GM19099 (cell line): ENCODE results near the gene RGS7.

ENCODE experiments used
- POLR2A ChIP-seq: IDR thresholded peaks from 3 replicates; pipeline ENCODE4 v1.6.1; 2011; ENCODE audit warnings: low read depth; ENCODE audit not compliant: insufficient read length; ENCODE audit errors: extremely low read depth

RGS7 gene

DNA sequence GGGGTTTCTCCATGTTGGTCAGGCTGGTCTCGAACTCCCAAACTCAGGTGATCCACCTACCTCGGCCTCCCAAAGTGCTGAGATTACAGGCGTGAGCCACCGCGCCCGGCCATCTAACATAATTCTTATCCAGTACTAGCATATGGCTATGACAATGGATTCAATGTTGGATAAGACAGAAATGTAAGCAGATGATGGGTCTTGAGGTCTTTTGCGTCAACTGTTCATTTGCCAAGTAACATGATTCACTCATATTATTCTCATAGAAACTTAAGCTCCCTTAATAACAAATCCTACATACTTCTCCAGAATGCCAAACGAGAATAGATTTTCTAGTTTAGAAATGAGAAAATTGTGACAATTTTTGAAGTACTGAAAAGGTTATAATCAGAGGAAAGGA, 170.3 kb downstream of the RGS7 start:
- no peak for TF ChIP-seq POLR2A

DNA sequence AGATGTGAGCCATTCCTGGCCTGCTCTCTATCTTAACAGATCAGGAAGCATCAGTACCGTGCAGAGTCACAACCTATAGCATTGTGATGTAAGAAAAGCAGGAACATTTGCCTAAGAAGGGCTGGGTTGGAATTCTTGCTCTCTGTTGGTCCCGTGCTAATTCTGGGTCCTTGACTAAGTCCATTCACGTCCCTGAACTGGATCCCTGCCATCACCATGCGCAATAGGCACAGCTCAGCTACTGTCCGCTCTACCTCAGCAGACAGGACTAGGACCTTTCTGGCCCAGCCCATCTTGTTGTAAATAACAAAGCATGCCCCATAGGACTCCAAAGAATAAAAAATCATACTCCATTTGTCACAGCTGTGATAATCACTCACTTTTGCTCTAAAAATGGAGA, 175.0 kb downstream of the RGS7 start:
- no peak for TF ChIP-seq POLR2A

DNA sequence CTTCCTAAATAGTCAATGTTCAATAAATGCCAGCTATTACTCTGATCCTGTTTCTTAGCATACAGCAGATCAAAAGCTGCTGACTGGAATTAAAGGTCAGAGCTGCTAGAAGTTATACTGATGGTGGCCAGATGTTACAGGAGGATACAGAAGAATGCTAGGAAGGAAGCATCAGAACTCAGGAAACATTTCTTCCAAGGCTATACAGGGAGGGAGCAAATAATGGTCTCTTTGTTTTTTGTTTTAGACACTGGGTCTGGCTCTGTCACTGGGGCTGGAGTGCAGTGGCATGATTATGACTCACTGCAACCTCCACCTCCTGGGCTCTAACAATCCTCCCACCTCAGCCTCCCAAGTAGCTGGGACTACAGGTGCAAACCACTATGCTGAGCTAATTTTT, 175.5 kb downstream of the RGS7 start:
- no peak for TF ChIP-seq POLR2A

DNA sequence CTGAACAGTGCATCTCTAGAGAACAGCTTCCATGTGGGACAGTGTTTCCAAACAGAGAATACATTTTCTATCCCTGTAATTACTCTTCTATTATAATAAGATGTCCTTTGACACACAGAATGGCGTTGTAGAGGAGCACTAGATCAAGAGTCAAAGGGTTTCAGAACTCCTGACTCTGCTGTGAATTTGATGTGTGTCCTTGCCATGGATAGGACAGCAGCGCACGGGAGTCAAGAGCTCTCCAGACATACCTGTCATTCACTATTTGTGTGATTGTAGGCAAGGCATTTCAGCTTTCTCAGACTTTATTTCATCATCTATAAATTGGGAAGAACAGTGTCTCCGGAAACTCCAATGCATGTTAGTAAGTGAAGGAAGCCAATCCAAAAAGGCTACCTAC, 176.4 kb downstream of the RGS7 start:
- TF ChIP-seq POLR2A, result no peak

DNA sequence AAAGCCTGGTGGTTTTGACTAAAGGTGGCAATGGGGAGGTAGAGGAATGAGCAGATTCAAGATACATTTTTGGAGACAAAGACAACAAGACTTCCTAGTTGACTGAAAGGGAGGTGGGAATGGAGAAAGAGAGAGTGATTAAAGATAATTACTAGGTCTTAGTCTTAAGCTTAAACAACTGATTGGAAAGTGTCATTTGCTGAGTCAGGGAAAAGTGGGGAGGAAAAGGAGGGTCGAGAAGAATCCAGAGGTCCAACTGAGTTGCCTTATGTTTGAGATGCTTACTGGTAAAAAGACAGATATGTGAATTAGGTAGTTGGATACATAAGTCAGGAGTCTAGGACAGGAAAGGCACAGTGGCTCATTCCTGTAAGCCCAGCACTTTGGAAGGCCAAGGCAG, 179.3 kb downstream of the RGS7 start:
- TF ChIP-seq POLR2A, result no peak

DNA sequence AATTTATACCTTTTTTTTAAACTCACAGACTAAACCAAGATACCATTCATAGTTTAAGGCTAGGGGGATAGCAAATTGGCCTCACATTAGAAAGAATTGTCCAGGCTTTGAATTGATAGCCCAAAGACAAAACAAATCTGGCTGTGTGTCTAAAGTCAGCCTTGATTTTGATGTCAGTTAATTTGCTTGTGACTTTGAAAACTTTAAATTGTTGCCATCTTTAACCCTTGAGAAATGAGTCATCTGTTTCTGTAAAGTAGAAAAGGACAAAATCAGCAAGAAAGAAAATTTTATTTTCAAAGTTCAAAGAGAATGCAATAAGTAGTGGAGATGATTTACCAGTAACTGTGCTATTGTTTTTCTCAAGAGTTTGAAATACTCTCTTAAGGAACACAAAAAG, 184.5 kb downstream of the RGS7 start:
- TF ChIP-seq POLR2A, result no peak

DNA sequence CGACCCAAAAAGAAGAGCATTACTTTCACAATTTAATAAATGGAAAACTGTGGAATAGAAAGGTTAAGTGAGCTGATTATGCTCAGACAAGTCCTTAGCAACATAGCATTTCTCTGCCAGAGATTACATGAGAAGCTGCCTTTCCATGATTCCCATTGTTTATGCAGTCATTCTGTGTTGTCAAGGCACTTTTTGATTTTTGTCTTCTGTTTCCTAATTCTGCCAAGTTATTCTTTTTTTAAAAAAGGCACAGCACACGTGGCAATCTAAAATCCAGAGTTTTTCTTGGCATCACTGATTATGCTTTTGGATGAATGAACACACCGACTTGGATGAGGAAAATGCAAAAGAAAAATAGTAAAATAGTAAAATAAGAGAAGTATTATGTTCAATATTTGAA, 185.0 kb downstream of the RGS7 start:
- no peak for TF ChIP-seq POLR2A

DNA sequence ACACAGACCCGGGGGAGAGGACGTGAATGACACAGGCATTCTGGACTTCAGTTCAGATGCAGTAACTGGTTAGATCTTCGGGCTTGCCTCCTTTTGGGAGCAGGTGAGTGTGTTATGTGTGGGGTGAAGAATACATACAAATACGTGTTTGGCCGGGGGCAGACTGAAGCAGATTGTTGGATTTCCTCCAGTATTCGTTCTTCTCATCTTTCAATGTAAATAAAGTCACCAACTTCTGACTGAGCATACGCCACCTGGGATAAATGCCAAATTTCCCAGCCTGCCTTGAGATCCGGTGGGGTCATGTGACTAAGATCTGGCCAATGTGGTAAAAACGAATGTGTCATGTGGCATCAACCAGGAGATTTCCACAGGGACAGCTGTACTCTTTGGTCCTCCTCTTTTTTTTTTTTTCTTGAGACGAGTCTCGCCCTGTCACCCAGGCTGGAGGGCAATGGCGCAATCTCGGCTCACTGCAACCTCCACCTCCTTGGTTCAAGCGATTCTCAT, 189.8 kb downstream of the RGS7 start:
- no peak for TF ChIP-seq POLR2A

DNA sequence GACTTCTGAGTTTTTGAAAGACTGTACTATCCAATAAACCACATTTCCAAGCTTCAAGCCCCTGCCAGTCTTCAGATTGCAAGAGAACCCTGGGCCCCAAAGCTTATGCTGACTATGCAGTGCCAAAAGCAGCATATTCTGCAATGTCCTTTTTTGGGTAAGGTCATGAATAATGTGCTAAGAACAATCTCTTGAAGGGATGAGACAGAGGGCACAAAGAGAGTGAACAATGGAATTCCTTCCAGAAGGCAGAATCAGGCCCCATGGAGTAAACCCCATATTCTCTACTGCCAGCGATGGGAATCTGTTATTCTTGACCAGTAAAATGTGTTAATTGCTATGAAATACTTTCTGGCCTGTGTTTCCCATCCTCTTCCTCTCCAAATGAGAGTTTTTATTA, 190.4 kb downstream of the RGS7 start:
- no peak for TF ChIP-seq POLR2A

DNA sequence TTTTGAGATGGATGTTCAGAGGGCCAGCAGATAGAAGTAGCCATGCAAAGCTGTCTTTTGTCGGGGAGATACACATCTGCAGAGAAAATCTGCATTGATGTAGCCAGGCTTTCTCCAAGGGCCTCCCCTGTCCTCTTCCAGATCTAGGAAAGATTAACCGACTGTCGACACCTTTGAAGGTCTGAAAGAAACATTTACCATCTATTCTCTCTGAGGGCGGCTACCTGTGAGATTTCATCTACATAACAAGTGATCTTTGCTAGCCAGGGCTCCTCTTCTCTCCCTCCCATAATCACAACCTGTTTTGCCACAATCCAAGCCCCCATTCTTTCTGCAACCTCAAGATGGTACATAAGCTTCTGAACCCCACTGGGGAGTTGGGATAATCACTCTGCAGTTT, 193.6 kb downstream of the RGS7 start:
- TF ChIP-seq POLR2A, result no peak

DNA sequence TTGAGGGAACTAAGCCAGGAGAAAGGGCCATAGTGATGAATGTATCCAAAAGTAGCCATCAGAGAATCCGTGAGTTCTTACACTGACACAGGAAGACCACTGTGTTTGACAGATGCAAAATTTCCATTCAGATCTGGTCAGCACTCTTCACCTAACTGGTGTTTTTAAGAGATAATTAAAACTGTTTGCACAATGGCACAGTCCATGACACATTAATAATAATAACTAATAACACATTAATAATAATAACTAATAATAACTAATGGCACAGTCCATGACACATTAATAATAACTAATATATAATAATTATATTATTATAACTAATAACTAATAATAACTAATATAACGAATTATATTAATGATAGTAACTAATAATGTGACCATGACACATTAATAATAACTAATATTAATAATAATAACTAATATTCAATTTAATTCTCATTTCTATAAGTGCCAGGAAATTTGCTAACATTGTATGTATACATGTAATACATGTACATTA, 195.8 kb downstream of the RGS7 start:
- no peak for TF ChIP-seq POLR2A

DNA sequence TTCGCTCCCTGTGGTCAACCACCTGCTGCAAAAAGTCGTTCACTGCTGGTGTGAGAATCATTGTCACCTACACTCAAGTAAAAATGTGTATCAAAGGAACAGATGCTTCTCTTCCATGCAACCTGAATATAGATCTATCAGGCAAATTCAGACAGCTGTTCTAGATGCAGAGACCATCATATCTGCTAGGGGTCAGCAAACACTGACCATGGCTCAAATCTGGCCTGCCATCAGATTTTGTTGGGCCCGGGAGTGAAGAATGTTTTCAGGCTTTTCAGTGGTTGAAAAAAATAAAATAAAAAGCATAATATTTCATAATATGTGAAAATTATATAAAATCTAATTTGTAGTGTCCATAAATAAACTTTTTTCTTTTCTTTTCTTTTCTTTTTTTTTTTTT, 199.6 kb downstream of the RGS7 start:
- no peak for TF ChIP-seq POLR2A

DNA sequence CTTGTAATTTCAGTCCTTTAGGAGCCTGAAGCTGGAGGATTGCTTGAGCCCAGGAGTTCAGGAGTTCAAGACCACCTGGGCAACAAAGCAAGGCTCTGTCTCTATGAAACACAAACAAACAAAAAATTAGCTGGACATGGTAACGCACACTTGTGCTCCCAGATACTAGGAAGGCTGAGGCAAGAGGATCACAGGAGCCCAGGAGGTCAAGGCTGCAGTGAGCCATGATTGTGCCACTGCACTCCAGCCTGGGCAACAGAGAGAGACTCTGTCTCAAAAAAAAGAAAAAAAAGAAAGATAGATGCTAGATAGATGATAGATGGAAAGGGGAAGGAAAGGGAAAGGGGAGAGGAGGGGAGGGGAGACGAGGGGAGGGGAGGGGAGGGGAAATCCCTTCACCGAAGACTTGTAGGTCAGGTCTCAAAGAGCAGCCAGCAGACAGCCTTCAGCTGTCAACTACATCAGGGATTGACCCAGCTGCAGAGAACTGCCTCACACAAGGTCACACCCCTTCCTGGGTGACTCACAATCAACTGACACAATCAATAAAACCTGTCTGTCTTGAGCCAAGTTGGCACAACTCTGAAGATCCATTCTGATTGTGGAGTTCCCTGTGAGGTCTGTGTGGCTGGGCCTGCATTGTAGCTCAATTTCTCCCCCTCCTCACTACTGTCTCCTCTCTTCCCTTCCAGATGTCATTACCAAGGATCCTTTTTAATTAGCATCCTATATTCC, 200.6 kb downstream of the RGS7 start:
- no peak for TF ChIP-seq POLR2A

DNA sequence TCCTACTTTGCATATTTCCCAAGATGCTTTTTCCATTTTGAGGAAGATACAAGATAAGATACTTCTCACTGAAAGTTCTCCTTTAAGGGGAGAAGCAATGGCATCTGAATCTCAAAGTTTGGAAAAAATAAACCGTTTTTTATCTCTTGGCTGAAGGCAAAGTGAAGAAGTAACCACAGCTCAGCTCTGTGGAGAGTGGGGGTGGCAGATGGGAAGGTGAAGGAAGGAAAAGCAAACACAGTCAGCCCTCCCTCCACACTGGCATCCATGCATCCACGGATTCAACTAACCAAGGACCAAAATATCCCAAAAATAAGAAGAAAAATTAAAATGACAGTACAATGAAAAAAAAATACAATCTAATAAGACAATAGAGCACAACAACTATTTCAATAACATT, 211.1 kb downstream of the RGS7 start:
- TF ChIP-seq POLR2A, result no peak

DNA sequence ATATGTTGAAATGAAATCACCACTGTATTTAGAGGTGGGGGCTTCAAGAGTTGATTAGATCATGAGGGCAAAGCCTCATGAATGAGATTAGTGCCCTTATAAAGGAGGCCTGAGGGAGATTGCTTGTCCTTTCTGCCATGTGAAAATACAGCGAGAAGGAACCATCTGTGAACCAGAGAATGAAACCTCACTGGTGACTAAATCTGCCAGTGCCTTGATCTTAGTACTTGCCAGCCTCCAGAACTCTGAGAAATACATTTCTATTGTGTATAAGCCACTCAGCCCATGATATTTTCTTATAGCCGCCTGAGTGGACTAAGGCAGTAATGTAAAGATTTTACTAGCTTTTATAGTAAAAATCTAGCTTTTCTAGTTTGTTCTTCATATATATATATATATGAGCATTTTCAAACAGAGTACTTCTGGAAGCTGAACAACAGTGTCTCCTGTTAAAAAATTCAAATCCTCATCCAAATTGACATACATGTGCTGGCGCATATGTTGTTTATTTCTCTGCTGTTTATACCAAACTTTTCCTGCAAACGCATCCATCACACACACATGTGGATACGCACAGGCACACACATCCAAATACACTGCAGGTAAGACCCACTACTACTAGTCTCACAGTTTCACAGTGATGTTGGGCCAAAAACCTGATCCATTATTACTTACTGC, 213.1 kb downstream of the RGS7 start:
- no peak for TF ChIP-seq POLR2A

DNA sequence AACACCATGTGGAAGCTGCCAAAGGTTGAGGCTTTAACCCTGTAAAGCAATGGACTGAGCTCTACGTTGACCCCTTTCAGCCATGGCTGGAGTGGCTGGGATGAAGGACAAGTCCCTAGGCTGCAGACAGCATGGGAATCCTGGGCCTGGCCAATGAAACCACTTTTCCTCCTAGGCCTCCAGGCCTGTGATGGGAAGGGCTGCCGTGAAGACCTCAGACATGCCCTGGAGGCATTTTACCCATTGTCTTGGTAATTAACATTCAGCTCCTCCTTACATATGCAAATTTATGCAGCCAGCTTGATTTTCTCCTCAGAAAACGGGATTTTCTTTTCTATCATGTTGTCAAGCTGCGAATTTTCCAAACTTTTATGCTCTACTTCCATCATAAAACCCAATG, 214.5 kb downstream of the RGS7 start:
- TF ChIP-seq POLR2A, result no peak
